GM18499 (cell line): ENCODE data around the gene NTM.

Experiments
- ATAC-seq: cut with Tn5 transposase; IDR thresholded peaks from one replicate; pipeline ENCODE4 v1.9.1; 2021; ENCODE audit warnings: moderate number of reproducible peaks; ENCODE audit not compliant: insufficient read depth, unreplicated experiment

NTM gene

GRCh38 chr11:131662317-131662972 is 292.0 kb downstream of the NTM start:
- no peak for ATAC-seq

DNA sequence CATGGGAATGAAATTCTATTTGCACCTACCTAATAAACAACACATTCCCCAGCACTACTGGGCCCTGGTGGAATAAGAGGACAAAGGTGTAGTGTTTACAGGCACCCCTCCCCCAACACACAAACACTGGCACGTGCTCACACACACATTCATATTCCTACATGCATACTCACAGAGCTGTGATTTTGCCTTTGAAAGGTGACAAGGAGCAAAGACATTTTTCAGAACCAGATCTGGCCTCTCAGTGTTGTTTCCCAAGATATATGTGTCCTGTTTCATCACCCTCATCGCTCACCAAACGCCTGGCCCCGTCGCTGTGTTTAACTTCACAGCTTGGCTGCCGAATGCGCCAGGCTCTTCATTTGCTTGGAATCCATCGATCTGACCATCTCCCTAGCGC is 292.6 kb downstream of the NTM start:
- no peak for ATAC-seq

DNA sequence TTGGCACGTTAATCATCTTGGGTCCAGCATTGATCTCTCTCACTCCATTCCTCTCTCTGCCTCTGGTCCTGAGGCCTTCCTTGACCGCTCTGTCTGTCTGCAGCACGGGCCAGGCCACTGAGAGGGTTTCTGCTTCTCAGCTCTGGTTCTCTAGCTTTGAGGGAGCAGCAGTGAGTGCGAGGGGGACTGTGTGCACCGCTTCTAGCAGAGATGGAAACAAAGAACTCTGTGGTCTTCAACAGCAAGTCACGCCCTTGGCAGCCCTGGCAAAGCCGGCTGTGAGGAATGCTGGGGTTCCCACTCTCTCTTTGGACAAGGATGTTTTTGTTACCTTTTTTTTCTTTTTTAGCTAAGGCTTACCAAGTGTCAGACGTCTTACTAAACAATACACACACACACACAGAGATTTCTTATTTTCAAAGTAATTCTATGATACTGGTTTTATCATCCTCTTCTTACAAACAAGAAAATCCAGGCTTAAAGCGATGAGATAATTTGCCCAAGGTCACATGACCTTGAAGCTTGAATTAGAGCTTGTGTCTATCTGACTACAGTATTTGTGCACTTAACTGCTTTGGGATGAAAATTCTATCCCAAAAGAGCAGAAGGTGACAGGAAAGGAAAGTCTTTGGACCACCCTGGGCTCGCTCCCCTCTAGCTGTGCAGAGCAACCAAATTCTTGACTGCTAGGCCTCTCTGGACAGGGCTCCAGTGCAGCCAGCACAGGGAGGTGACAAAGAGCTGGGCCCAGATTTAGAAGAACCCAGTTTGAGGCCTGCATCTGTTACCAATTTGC is 293.2 kb downstream of the NTM start:
- no peak for ATAC-seq

DNA sequence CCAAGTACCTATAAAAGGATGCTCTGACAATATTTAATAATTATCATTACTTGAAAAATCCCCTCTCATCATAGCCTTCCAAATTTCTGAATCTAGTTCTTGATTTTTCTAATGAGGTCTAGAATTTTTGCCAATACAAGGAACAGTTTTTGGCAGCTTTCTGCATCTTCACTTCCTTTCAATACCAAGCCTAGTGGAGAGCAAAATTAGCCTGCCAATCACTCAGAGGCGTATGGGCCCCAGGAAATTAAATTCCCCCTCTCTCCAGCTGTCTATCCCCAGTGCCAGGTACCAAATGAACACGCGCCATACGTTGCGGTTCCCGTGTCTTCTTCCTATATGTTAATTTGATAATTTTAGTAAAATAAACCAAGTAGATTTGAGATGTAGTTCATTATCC is 293.9 kb downstream of the NTM start:
- no peak for ATAC-seq

DNA sequence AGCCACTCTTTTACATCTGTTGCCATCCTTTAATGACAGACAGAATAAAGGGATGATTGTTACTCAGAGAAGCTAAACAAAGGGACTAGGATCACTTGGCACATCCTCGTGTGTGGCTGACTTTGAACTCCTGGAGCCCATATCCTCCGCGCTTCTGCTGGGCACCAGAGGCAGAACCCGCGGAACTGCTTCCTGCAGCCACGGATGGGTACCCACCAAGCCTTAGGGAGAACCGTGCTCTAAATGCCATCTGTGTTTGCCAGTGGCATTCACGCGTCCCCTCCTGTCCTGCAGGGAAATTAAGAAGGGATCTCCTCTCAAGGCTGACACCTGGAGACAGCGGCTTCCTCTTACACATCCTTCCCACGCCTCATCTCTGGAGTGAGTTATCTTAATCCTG is 294.4 kb downstream of the NTM start:
- no peak for ATAC-seq

DNA sequence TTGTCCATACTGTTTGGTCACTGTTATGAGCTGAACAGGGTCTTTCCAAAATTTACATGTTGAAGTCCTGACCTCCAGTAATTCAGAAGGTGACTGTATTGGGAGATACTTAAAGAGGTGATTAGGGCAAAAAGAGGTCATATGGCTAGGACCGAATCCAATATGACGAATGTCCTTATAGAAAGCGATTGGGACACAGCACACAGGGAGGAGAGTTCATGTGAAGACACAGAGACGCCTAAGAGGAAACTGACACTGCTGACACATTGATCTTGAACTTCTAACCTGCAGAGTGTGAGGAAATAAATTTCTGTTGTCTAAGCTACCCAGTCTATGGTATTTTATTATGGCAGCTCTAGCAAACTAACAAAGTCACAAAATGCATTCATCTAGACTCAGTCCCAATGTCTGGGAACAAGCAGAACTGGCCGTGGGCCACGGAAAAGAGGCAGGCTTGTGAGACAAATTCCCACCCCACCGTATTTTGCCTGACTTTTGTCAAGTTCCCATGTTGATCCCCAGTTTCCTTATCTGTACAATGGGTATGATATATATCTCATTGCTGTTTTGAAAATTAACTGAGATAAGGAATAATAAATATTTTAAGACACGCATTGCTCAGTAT is 295.0 kb downstream of the NTM start:
- no peak for ATAC-seq

DNA sequence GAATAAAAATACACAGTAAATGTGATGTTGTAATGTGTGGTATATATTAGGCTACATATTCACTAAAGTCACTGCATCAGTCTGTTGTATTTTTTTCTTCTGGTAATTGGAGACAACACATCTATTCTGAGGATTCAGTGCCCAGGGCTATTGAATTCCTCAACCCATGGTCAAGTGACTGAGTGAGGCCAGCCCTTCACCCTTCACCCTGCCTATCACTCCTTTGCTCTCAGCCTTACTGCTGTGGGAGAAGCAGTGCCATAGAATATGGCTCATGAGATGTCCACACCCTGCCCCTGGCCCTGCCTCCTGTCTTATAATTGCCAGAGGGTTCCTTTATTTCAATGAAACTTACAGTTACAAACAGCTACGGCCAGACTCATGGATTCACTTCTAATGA is 295.6 kb downstream of the NTM start:
- no peak for ATAC-seq

GRCh38 chr11:131666617-131667016 is 296.2 kb downstream of the NTM start:
- no peak for ATAC-seq

- no peak for ATAC-seq
Observed at GRCh38 chr11:131667566-131667965, 297.2 kb downstream of the NTM start.

- peak; percentile 63 for ATAC-seq
Observed at GRCh38 chr11:131668500-131669400, 298.3 kb downstream of the NTM start.

DNA sequence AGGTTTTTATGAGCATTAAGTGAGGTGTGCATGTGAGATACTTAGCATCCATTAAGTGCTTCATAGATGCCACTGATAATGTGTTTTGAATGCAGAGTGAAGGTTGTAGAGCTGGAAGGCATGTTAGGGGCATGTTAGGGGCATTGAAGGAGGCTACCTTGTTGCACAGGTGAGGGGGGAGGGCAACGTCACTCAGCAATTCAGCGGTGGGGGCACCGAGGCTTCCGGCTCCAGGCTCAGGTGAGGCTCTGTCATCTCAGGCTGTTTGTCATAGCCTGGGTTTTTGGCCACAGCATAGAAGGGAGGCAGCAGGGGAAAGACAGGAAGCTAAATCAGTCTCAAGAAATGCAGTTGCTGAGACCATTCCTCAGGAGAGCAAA is 299.0 kb downstream of the NTM start:
- ATAC-seq, result no peak

DNA sequence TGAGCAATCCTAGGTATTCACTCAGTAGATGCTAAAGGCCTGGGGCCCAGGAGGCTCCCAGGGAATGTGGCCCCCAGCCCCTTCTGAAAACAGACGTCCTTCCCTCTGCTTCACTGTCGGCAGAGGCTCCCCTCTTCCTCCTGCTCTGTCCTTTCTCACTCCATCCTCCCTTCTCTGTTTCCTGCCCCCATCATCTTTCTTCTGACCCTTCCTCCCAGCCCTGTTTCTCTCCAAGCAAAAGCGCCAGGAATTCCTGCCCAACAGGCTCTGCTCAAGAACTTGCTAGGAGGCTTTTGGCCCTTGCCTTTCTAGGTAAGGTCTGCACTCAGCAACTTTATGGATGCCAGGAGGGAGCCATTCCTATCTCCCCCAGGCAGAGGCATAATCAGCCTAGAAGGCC is 300.5 kb downstream of the NTM start:
- ATAC-seq, result no peak

GRCh38 chr11:131671320-131671719 is 300.9 kb downstream of the NTM start:
- ATAC-seq, result no peak

GRCh38 chr11:131671734-131672133 is 301.3 kb downstream of the NTM start:
- ATAC-seq, result no peak

DNA sequence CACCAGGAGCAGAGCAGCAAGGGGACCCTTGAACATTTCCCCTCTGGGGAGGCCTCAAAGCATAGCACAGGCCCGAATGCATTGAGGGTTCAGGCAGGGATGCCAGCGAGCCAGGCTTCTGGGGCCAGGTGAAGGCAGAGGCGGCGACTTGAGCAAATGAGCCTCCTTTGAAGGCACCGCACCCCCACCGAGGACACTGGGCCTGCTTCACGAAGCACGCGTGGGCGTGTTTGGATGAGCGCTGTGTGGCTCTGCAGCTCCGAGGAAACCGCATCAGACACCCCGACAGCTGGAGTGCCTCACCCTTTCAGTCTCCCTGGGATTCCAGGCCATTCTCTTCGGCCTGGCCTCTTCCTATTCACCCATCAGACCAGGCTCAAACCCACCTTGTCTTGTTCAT is 301.8 kb downstream of the NTM start:
- no peak for ATAC-seq

GRCh38 chr11:131674051-131674755 is 303.8 kb downstream of the NTM start:
- ATAC-seq, result no peak

- ATAC-seq, result no peak
Observed at GRCh38 chr11:131675121-131675888, 304.9 kb downstream of the NTM start.

DNA sequence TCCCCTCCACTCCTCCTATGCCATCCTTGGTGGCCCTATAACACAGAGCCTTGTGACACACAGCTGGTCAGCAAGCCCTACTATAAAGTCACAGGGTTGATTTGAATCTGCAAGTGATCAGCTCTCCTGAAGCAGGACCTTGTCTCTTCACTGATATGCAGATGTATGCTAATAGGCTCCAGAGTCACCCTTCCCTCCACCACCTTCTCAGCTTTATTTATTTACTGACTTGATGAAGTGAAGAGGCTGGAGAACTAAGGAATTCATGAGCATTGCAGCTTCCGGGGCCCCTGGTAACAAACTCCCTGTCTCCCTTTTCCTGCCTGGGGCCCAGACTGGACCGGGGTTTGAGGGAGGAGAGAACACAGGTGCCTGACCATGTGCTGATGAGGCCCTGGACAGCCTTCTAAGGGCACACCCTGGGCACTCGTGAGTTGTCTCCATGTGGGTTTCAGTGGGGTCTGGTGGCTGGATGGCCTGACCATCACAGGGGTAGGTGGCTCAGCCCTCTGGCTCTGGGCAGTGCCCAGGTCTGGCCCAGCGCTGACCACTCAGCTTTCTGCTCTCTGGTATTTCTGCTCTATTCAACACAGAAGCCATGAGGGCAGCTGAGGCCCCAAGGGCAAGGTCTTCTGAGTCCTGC is 307.5 kb downstream of the NTM start:
- no peak for ATAC-seq
